ENCODE results near the gene SYP. TPM values are rescaled to one million over a fixed set of nuclear protein-coding genes. Genes with fewer than 3 reads are reported as not detected.
A peak's percentile ranks its signal among the peaks of the same experiment; 100 is the strongest.

The SYP gene
- polyA plus RNA-seq, 1 of the 3 experiments (the other 2 are of a cell fraction) = 0.76 TPM

GRCh38 chrX:49199315-49199595, 738 bp downstream of the SYP start (continued):
- TF ChIP-seq, protein P1, sequence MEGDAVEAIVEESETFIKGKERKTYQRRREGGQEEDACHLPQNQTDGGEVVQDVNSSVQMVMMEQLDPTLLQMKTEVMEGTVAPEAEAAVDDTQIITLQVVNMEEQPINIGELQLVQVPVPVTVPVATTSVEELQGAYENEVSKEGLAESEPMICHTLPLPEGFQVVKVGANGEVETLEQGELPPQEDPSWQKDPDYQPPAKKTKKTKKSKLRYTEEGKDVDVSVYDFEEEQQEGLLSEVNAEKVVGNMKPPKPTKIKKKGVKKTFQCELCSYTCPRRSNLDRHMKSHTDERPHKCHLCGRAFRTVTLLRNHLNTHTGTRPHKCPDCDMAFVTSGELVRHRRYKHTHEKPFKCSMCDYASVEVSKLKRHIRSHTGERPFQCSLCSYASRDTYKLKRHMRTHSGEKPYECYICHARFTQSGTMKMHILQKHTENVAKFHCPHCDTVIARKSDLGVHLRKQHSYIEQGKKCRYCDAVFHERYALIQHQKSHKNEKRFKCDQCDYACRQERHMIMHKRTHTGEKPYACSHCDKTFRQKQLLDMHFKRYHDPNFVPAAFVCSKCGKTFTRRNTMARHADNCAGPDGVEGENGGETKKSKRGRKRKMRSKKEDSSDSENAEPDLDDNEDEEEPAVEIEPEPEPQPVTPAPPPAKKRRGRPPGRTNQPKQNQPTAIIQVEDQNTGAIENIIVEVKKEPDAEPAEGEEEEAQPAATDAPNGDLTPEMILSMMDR (IDR thresholded peaks at IDR 0.05) = no peak

DNA sequence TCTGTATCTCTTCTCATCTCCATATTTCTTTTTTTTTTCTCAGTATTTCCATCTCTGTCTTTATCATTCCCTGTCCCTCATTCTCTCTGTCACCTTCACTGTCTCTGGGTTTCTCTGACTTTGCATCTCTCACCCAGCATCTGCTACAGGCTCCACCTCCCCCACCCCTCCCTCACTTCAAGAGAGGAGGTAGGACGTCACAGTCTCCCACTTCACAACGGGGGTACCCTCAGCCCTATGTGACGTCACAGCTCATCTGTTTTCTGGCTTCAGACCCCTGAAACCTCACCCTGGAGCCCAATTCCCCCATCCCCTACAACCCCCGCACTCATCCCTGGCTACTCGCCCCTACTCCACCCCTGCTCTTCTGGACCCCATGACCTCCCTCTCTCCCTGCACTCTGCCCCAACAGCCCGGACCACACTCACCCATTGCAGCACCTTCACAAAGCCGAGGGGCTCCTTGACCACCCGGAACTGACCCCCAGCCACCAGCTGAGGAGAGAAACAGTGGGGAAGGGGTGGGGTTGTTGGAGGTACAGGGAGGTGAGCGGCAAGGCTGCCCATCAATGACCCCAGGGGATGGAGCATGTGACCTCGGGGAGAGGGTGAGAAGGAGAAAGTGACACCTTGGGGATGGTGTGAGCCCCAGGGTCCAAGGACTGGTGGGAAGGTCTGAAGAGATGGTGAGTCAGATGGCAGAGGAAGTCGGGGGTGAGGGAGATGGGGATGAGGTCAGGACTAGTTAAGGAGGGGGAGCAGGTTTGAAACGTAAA, 1.3 kb downstream of the SYP start:
- Histone ChIP-seq H3K36me3 (replicated peaks in 1 of 2; ENCODE audit: control insufficient read depth in 1 of 2, insufficient read depth in 2 of 2, low read length in 1 of 2) (no peaks in the 10 kb centered on the region), H3K9me2 (no peaks in the 10 kb centered on the region), H3K27me3 (ENCODE audit: insufficient read depth) (peaks cover 10% of the 10 kb centered on the region; the same call in 1 of the 2 replicates), H4K20me1 (ENCODE audit: insufficient read depth) (no peaks in the 10 kb centered on the region), H3K79me2 (ENCODE audit: insufficient read depth) (no peaks in the 10 kb centered on the region), H3K9me3 (no peaks in the 10 kb centered on the region), H2AFZ (ENCODE audit: low read depth) (no peak overlapping the region), H3F3A (replicated peaks; ENCODE audit: insufficient read depth) (no peaks in the 10 kb centered on the region), H3K4me2 (no peak overlapping the region), H3K9ac (no peak overlapping the region), H3K27ac (ENCODE audit: low read depth in 2 of 2, low read length in 1 of 2) (no peak overlapping the region), H3K4me1 (ENCODE audit: control insufficient read depth in 1 of 2, insufficient read depth in 2 of 2, low read depth in 1 of 2, low read length in 1 of 2) (no peaks in the 10 kb centered on the region; a peak in 1 of 4 replicates), H3K4me3 (ENCODE audit: low read depth in 2 of 2, low read length in 1 of 2) (peak overlapping the region in 1 of 2 experiments; percentile 42; a peak in 1 of 4 replicates)
- DNase-seq = no peak
- TF ChIP-seq EP300 (IDR thresholded peaks at IDR 0.05; ENCODE audit: borderline replicate concordance in 1 of 2, low read depth in 1 of 2, low read length in 1 of 2) (no peak), REST (IDR thresholded peaks at IDR 0.05; ENCODE audit: low read depth, low read length) (no peak), MXI1 (IDR thresholded peaks at IDR 0.05; ENCODE audit: low read depth, low read length) (no peak), FOSL2 (IDR thresholded peaks at IDR 0.05; ENCODE audit: borderline replicate concordance, low read depth) (no peak), GABPA (IDR thresholded peaks at IDR 0.05; ENCODE audit: low read depth) (no peak), USF1 (IDR thresholded peaks at IDR 0.05; ENCODE audit: borderline replicate concordance, low read depth) (no peak), JUND (IDR thresholded peaks at IDR 0.05) (no peak), FOXJ3 (CRISPR knock-in tag; IDR thresholded peaks at IDR 0.05) (no peak), NFIC (IDR thresholded peaks at IDR 0.05; ENCODE audit: borderline replicate concordance) (no peak), CHD2 (IDR thresholded peaks at IDR 0.05; ENCODE audit: low read length, partially characterized antibody) (no peak), YY1 (IDR thresholded peaks at IDR 0.05; ENCODE audit: low read depth) (no peak), ELF1 (IDR thresholded peaks at IDR 0.05) (no peak), TCF12 (IDR thresholded peaks at IDR 0.05) (no peak), PBX3 (IDR thresholded peaks at IDR 0.05) (no peak)
- TF ChIP-seq, protein P2, sequence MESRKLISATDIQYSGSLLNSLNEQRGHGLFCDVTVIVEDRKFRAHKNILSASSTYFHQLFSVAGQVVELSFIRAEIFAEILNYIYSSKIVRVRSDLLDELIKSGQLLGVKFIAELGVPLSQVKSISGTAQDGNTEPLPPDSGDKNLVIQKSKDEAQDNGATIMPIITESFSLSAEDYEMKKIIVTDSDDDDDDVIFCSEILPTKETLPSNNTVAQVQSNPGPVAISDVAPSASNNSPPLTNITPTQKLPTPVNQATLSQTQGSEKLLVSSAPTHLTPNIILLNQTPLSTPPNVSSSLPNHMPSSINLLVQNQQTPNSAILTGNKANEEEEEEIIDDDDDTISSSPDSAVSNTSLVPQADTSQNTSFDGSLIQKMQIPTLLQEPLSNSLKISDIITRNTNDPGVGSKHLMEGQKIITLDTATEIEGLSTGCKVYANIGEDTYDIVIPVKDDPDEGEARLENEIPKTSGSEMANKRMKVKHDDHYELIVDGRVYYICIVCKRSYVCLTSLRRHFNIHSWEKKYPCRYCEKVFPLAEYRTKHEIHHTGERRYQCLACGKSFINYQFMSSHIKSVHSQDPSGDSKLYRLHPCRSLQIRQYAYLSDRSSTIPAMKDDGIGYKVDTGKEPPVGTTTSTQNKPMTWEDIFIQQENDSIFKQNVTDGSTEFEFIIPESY (IDR thresholded peaks at IDR 0.05; ENCODE audit: borderline replicate concordance, low read depth) = no peak
- TF ChIP-seq, protein P1 (IDR thresholded peaks at IDR 0.05) = no peak
- TF ChIP-seq, protein P3, sequence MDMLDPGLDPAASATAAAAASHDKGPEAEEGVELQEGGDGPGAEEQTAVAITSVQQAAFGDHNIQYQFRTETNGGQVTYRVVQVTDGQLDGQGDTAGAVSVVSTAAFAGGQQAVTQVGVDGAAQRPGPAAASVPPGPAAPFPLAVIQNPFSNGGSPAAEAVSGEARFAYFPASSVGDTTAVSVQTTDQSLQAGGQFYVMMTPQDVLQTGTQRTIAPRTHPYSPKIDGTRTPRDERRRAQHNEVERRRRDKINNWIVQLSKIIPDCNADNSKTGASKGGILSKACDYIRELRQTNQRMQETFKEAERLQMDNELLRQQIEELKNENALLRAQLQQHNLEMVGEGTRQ (IDR thresholded peaks at IDR 0.05; ENCODE audit: borderline replicate concordance, low read depth, low read length) = no peak
- 10% methylated on average over 12 of the region's 12 CpGs for WGBS (ENCODE audit: low lambda C conversion rate)
- ChIA-PET CTCF (no interaction called here), POLR2A (no interaction called here)

Measured in SK-N-SH (cell line).